ENCODE measurements around the gene IL15. TPM values are rescaled to one million over a fixed set of nuclear protein-coding genes. Genes with fewer than 3 reads are reported as not detected.
"Not testable (repeated sequence)": the region's sequence is repeated elsewhere in the genome, so short reads cannot be mapped to it uniquely, and the experiment has no call there.

Gene IL15
- total RNA-seq, 1 experiment from 2014 or later: 7.1 TPM

- Histone ChIP-seq H2AFZ (ENCODE audit: low read length) (no peak overlapping the region), H3K4me1 (ENCODE audit: insufficient read depth, low read length) (no peaks in the 10 kb centered on the region), H4K20me1 (ENCODE audit: low read length) (no peaks in the 10 kb centered on the region), H3K79me2 (ENCODE audit: low read length) (no peaks in the 10 kb centered on the region), H3F3A (ENCODE audit: low read length, unreplicated experiment) (no peaks in the 10 kb centered on the region), H3K4me3 (ENCODE audit: low read length) (no peak overlapping the region), H3K9ac (ENCODE audit: low read length) (no peak overlapping the region), H3K27ac (ENCODE audit: low read length) (no peak overlapping the region), H3K9me2 (replicated peaks; ENCODE audit: low read length) (no peaks in the 10 kb centered on the region), H3K27me3 (ENCODE audit: low read length) (no peaks in the 10 kb centered on the region), H3K36me3 (ENCODE audit: low read depth, low read length) (no peaks in the 10 kb centered on the region), H3K4me2 (ENCODE audit: low read length) (no peak overlapping the region), H3K9me3 (ENCODE audit: low read length) (no peaks in the 10 kb centered on the region)
- CTCF ChIA-PET: no interaction called here
- ATAC-seq: no peak
- no peak for TF ChIP-seq EZH2phosphoT487 (IDR thresholded peaks at IDR 0.05; ENCODE audit: borderline replicate concordance, low read length)
- no peak for TF ChIP-seq EZH2 (IDR thresholded peaks at IDR 0.05; ENCODE audit: low read length, unreplicated experiment)
- TF ChIP-seq, protein P1, sequence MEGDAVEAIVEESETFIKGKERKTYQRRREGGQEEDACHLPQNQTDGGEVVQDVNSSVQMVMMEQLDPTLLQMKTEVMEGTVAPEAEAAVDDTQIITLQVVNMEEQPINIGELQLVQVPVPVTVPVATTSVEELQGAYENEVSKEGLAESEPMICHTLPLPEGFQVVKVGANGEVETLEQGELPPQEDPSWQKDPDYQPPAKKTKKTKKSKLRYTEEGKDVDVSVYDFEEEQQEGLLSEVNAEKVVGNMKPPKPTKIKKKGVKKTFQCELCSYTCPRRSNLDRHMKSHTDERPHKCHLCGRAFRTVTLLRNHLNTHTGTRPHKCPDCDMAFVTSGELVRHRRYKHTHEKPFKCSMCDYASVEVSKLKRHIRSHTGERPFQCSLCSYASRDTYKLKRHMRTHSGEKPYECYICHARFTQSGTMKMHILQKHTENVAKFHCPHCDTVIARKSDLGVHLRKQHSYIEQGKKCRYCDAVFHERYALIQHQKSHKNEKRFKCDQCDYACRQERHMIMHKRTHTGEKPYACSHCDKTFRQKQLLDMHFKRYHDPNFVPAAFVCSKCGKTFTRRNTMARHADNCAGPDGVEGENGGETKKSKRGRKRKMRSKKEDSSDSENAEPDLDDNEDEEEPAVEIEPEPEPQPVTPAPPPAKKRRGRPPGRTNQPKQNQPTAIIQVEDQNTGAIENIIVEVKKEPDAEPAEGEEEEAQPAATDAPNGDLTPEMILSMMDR (conservative IDR thresholded peaks at IDR 0.05; ENCODE audit: low read depth, low read length): no peak
- POLR2A ChIA-PET (ENCODE audit: unreplicated experiment): no interaction called here
- intact Hi-C loops (cut with micrococcal nuclease): no loop called here
- no TSS peak for BruUV-seq (replicated peaks)
- DNase-seq: no peak
Observed at GRCh38 chr4:141614878-141615586, 21.4 kb upstream of the IL15 start.

DNA sequence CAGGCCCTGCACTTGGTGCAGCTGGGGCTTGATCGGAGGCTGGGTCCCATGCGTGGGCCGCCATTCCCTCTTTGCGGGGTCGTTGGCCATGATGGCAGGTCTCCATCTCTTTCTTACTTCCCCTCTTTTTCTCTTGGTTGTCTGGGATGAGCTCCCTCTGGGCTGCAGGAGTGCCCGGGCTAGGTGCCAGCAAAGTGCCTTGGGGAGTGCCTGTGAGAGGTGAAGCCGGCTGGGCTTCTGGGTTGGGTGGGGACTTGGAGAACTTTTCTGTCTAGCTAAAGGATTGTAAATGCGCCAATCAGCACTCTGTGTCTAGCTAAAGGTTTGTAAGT, 20.8 kb upstream of the IL15 start:
- H3K27ac ChIP-seq (ENCODE audit: low read length); DNase-seq; H3F3A ChIP-seq (ENCODE audit: low read length, unreplicated experiment); H3K9me2 ChIP-seq (replicated peaks; ENCODE audit: low read length); H3K4me2 ChIP-seq (ENCODE audit: low read length); H4K20me1 ChIP-seq (ENCODE audit: low read length); CTCF ChIA-PET; H3K4me1 ChIP-seq (ENCODE audit: insufficient read depth, low read length); H3K4me3 ChIP-seq (ENCODE audit: low read length); ATAC-seq; H3K9me3 ChIP-seq (ENCODE audit: low read length); H3K36me3 ChIP-seq (ENCODE audit: low read depth, low read length); POLR2A ChIA-PET (ENCODE audit: unreplicated experiment); H3K79me2 ChIP-seq (ENCODE audit: low read length); BruUV-seq (replicated peaks); H3K27me3 ChIP-seq (ENCODE audit: low read length); intact Hi-C loops (cut with micrococcal nuclease); H2AFZ ChIP-seq (ENCODE audit: low read length); H3K9ac ChIP-seq (ENCODE audit: low read length): not testable (repeated sequence)

DNA sequence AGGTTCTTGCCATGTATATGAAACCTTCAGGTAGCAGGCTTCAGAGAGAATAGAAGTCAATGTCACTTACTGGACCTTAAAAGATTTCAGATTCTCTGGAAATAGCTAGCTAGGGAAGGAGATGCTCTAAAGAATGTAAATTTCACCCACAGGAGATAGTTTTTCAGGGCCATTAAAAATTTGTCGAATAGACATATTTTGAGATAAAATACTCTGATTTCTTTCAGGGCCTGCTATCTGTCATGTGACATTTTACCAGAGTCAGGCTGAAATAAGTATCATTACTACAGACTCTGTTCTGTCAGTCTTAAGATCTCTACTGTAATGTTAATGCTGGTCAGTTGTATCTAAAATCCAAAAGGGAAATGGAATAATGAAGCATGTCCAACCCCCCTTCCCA, 15.7 kb upstream of the IL15 start:
- ATAC-seq (no peak), DNase-seq (no peak)
- Histone ChIP-seq H3K27me3 (ENCODE audit: low read length) (no peaks in the 10 kb centered on the region), H3K9ac (ENCODE audit: low read length) (no peak overlapping the region), H3K4me3 (ENCODE audit: low read length) (no peak overlapping the region), H3K9me2 (replicated peaks; ENCODE audit: low read length) (no peaks in the 10 kb centered on the region), H3K27ac (ENCODE audit: low read length) (no peak overlapping the region), H3K9me3 (ENCODE audit: low read length) (no peaks in the 10 kb centered on the region), H3K4me1 (ENCODE audit: insufficient read depth, low read length) (no peaks in the 10 kb centered on the region), H3K4me2 (ENCODE audit: low read length) (no peak overlapping the region), H4K20me1 (ENCODE audit: low read length) (no peaks in the 10 kb centered on the region), H2AFZ (ENCODE audit: low read length) (no peak overlapping the region), H3K79me2 (ENCODE audit: low read length) (no peaks in the 10 kb centered on the region), H3F3A (ENCODE audit: low read length, unreplicated experiment) (no peaks in the 10 kb centered on the region), H3K36me3 (ENCODE audit: low read depth, low read length) (no peaks in the 10 kb centered on the region)
- no TSS peak for BruUV-seq (replicated peaks)
- POLR2A ChIA-PET (ENCODE audit: unreplicated experiment): no interaction called here
- CTCF ChIA-PET: no interaction called here
- intact Hi-C loops (cut with micrococcal nuclease): no loop called here
- TF ChIP-seq, protein P1 (conservative IDR thresholded peaks at IDR 0.05; ENCODE audit: low read depth, low read length): no peak
- TF ChIP-seq EZH2phosphoT487 (IDR thresholded peaks at IDR 0.05; ENCODE audit: borderline replicate concordance, low read length) (no peak), EZH2 (IDR thresholded peaks at IDR 0.05; ENCODE audit: low read length, unreplicated experiment) (no peak)
